ENCODE data around the gene C9orf85. TPM values are rescaled to one million over a fixed set of nuclear protein-coding genes. Genes with fewer than 3 reads are reported as not detected.

Gene C9orf85
- total RNA-seq, 1 donor from 2014 or later: 11.1 TPM

- Mint-ChIP-seq H3K36me3 (ENCODE audit: unreplicated experiment) (peaks cover 18% of the 10 kb centered on the region), H3K4me1 (ENCODE audit: low read depth, unreplicated experiment) (peaks cover 4% of the 10 kb centered on the region), H3K27me3 (ENCODE audit: unreplicated experiment) (peaks cover 2% of the 10 kb centered on the region), H3K27ac (ENCODE audit: unreplicated experiment) (no peak overlapping the region), H3K4me3 (ENCODE audit: unreplicated experiment) (no peak overlapping the region), H3K9me3 (ENCODE audit: unreplicated experiment) (peaks cover 1% of the 10 kb centered on the region)
- no peak for TF ChIP-seq CTCF (IDR thresholded peaks at IDR 0.05; ENCODE audit: partially characterized antibody, unreplicated experiment)
- no peak for DNase-seq
These were observed 25.4 kb upstream of the C9orf85 start for GRCh38 chr9:71886015-71886414.

- H3K27ac Mint-ChIP-seq (ENCODE audit: unreplicated experiment): no peak overlapping the region
- DNase-seq: no peak
- peaks cover 18% of the 10 kb centered on the region for H3K36me3 Mint-ChIP-seq (ENCODE audit: unreplicated experiment)
These were observed 24.9 kb upstream of the C9orf85 start for GRCh38 chr9:71886541-71886940.

GRCh38 chr9:71887362-71887761 is 24.1 kb upstream of the C9orf85 start:
- Mint-ChIP-seq H3K9me3 (ENCODE audit: unreplicated experiment) (no peaks in the 10 kb centered on the region), H3K27ac (ENCODE audit: unreplicated experiment) (no peak overlapping the region), H3K36me3 (ENCODE audit: unreplicated experiment) (peaks cover 18% of the 10 kb centered on the region), H3K4me3 (ENCODE audit: unreplicated experiment) (no peak overlapping the region), H3K27me3 (ENCODE audit: unreplicated experiment) (peaks cover 2% of the 10 kb centered on the region), H3K4me1 (ENCODE audit: low read depth, unreplicated experiment) (peaks cover 4% of the 10 kb centered on the region)
- no peak for DNase-seq
- no peak for TF ChIP-seq CTCF (IDR thresholded peaks at IDR 0.05; ENCODE audit: partially characterized antibody, unreplicated experiment)

More at GRCh38 chr9:71886541-71886940, 24.9 kb upstream of the C9orf85 start:
- Mint-ChIP-seq H3K4me1 (ENCODE audit: low read depth, unreplicated experiment) (peaks cover 4% of the 10 kb centered on the region), H3K4me3 (ENCODE audit: unreplicated experiment) (no peak overlapping the region), H3K27me3 (ENCODE audit: unreplicated experiment) (peaks cover 2% of the 10 kb centered on the region), H3K9me3 (ENCODE audit: unreplicated experiment) (peaks cover 1% of the 10 kb centered on the region)
- TF ChIP-seq CTCF (IDR thresholded peaks at IDR 0.05; ENCODE audit: partially characterized antibody, unreplicated experiment): no peak

GRCh38 chr9:71890042-71890679 is 21.3 kb upstream of the C9orf85 start:
- Mint-ChIP-seq H3K4me3 (ENCODE audit: unreplicated experiment) (no peak overlapping the region), H3K9me3 (ENCODE audit: unreplicated experiment) (peaks cover 2% of the 10 kb centered on the region), H3K4me1 (ENCODE audit: low read depth, unreplicated experiment) (peaks cover 15% of the 10 kb centered on the region), H3K36me3 (ENCODE audit: unreplicated experiment) (no peaks in the 10 kb centered on the region), H3K27ac (ENCODE audit: unreplicated experiment) (no peak overlapping the region), H3K27me3 (ENCODE audit: unreplicated experiment) (peaks cover 4% of the 10 kb centered on the region)
- no peak for TF ChIP-seq CTCF (IDR thresholded peaks at IDR 0.05; ENCODE audit: partially characterized antibody, unreplicated experiment)
- DNase-seq: no peak

- Mint-ChIP-seq H3K9me3 (ENCODE audit: unreplicated experiment) (peaks cover 2% of the 10 kb centered on the region), H3K27me3 (ENCODE audit: unreplicated experiment) (peaks cover 4% of the 10 kb centered on the region), H3K4me1 (ENCODE audit: low read depth, unreplicated experiment) (peaks cover 15% of the 10 kb centered on the region), H3K27ac (ENCODE audit: unreplicated experiment) (no peak overlapping the region), H3K36me3 (ENCODE audit: unreplicated experiment) (no peaks in the 10 kb centered on the region), H3K4me3 (ENCODE audit: unreplicated experiment) (no peak overlapping the region)
- TF ChIP-seq CTCF (IDR thresholded peaks at IDR 0.05; ENCODE audit: partially characterized antibody, unreplicated experiment): no peak
- DNase-seq: no peak
These were observed 19.8 kb upstream of the C9orf85 start for GRCh38 chr9:71891557-71892189.
